ENCODE measurements around the gene PSMD1.

The PSMD1 gene

GRCh38 chr2:231210782-231211181 lies 154.1 kb downstream of the PSMD1 start:
- Histone ChIP-seq H3K27me3 (replicated peaks in 2 of 5; ENCODE audit: control insufficient read depth in 4 of 5, insufficient read depth in 5 of 5, low read length in 4 of 5) (no peaks in the 10 kb centered on the region), H3K4me3 (ENCODE audit: control insufficient read depth in 1 of 7, extremely low read depth in 1 of 7, insufficient read depth in 4 of 7, low read depth in 2 of 7, low read length in 6 of 7) (no peak overlapping the region), H3K27ac (ENCODE audit: insufficient read depth in 1 of 2, low read depth in 1 of 2, low read length in 2 of 2, poor library complexity in 1 of 2, severe bottlenecking in 2 of 2) (no peak overlapping the region), H3K9me3 (ENCODE audit: control extremely low read depth in 1 of 5, control insufficient read depth in 4 of 5, insufficient read depth in 2 of 5, low read depth in 1 of 5, low read length in 4 of 5) (no peaks in the 10 kb centered on the region), H3K4me1 (ENCODE audit: control extremely low read depth in 1 of 4, control insufficient read depth in 4 of 4, insufficient read depth in 4 of 4, low read length in 3 of 4) (no peaks in the 10 kb centered on the region), H3K36me3 (ENCODE audit: control insufficient read depth in 4 of 4, insufficient read depth in 4 of 4, low read length in 3 of 4) (peaks cover 0 to 3% (median 0%) of the 10 kb centered on the region in 4 experiments)
- ChIA-PET CTCF (no interaction called here), POLR2A (interaction anchor here (0.6 kb wide), 1 partner anchor 264 kb away, joined by 3 read pairs; no protein-coding TSS in a partner anchor)
- WGBS (ENCODE audit: insufficient coverage) = no CpG with 5 or more reads among the region's 3 CpGs
- DNase-seq = no peak

GRCh38 chr2:231211486-231211885 lies 154.8 kb downstream of the PSMD1 start:
- Histone ChIP-seq H3K9me3 (ENCODE audit: control extremely low read depth in 1 of 5, control insufficient read depth in 4 of 5, insufficient read depth in 2 of 5, low read depth in 1 of 5, low read length in 4 of 5) (no peaks in the 10 kb centered on the region), H3K27ac (ENCODE audit: insufficient read depth in 1 of 2, low read depth in 1 of 2, low read length in 2 of 2, poor library complexity in 1 of 2, severe bottlenecking in 2 of 2) (no peak overlapping the region), H3K27me3 (replicated peaks in 2 of 5; ENCODE audit: control insufficient read depth in 4 of 5, insufficient read depth in 5 of 5, low read length in 4 of 5) (no peaks in the 10 kb centered on the region), H3K4me3 (ENCODE audit: control insufficient read depth in 1 of 7, extremely low read depth in 1 of 7, insufficient read depth in 4 of 7, low read depth in 2 of 7, low read length in 6 of 7) (no peak overlapping the region), H3K4me1 (ENCODE audit: control extremely low read depth in 1 of 4, control insufficient read depth in 4 of 4, insufficient read depth in 4 of 4, low read length in 3 of 4) (no peaks in the 10 kb centered on the region), H3K36me3 (ENCODE audit: control insufficient read depth in 4 of 4, insufficient read depth in 4 of 4, low read length in 3 of 4) (peaks cover 0 to 3% (median 0%) of the 10 kb centered on the region in 4 experiments)
- POLR2A ChIA-PET = interaction anchor here (0.6 kb wide), 1 partner anchor 19 kb away, joined by 5 read pairs; no protein-coding TSS in a partner anchor
- no CpG with 5 or more reads among the region's 2 CpGs for WGBS (ENCODE audit: insufficient coverage)
- DNase-seq = no peak
- CTCF ChIA-PET = interaction anchor here (0.7 kb wide), 1 partner anchor 15 kb away, joined by 4 read pairs; no protein-coding TSS in a partner anchor

GRCh38 chr2:231212329-231212845 lies 155.7 kb downstream of the PSMD1 start:
- CTCF ChIA-PET = interaction anchor here (1.2 kb wide), 1 partner anchor 15 kb away, joined by 3 read pairs; no protein-coding TSS in a partner anchor
- no peak for DNase-seq
- POLR2A ChIA-PET = no interaction called here
- WGBS (ENCODE audit: insufficient coverage) = 87% methylated on average over 5 of the region's 6 CpGs
- H3K4me3 ChIP-seq (ENCODE audit: control insufficient read depth in 1 of 7, extremely low read depth in 1 of 7, insufficient read depth in 4 of 7, low read depth in 2 of 7, low read length in 6 of 7) = no peak overlapping the region
- no peak overlapping the region for H3K27ac ChIP-seq (ENCODE audit: insufficient read depth in 1 of 2, low read depth in 1 of 2, low read length in 2 of 2, poor library complexity in 1 of 2, severe bottlenecking in 2 of 2)
- no peaks in the 10 kb centered on the region for H3K9me3 ChIP-seq (ENCODE audit: control extremely low read depth in 1 of 5, control insufficient read depth in 4 of 5, insufficient read depth in 2 of 5, low read depth in 1 of 5, low read length in 4 of 5)
- no peaks in the 10 kb centered on the region for H3K4me1 ChIP-seq (ENCODE audit: control extremely low read depth in 1 of 4, control insufficient read depth in 4 of 4, insufficient read depth in 4 of 4, low read length in 3 of 4)
- peaks cover 0 to 3% (median 0%) of the 10 kb centered on the region in 4 experiments for H3K36me3 ChIP-seq (ENCODE audit: control insufficient read depth in 4 of 4, insufficient read depth in 4 of 4, low read length in 3 of 4)
- no peaks in the 10 kb centered on the region for H3K27me3 ChIP-seq (replicated peaks in 2 of 5; ENCODE audit: control insufficient read depth in 4 of 5, insufficient read depth in 5 of 5, low read length in 4 of 5)

- WGBS (ENCODE audit: insufficient coverage) = 92% methylated on average over 6 of the region's 6 CpGs
- H3K27me3 ChIP-seq (replicated peaks in 2 of 5; ENCODE audit: control insufficient read depth in 4 of 5, insufficient read depth in 5 of 5, low read length in 4 of 5) = no peaks in the 10 kb centered on the region
- H3K4me3 ChIP-seq (ENCODE audit: control insufficient read depth in 1 of 7, extremely low read depth in 1 of 7, insufficient read depth in 4 of 7, low read depth in 2 of 7, low read length in 6 of 7) = no peak overlapping the region
- no peak overlapping the region for H3K27ac ChIP-seq (ENCODE audit: insufficient read depth in 1 of 2, low read depth in 1 of 2, low read length in 2 of 2, poor library complexity in 1 of 2, severe bottlenecking in 2 of 2)
- DNase-seq = no peak
- ChIA-PET POLR2A (no interaction called here), CTCF (interaction anchor here (1.2 to 2.7 kb wide), 2 partner anchors 10 to 13 kb away, joined by 3 to 9 read pairs; no protein-coding TSS in a partner anchor)
- no peaks in the 10 kb centered on the region for H3K4me1 ChIP-seq (ENCODE audit: control extremely low read depth in 1 of 4, control insufficient read depth in 4 of 4, insufficient read depth in 4 of 4, low read length in 3 of 4)
- peaks cover 0 to 3% (median 1%) of the 10 kb centered on the region in 4 experiments for H3K36me3 ChIP-seq (ENCODE audit: control insufficient read depth in 4 of 4, insufficient read depth in 4 of 4, low read length in 3 of 4)
- H3K9me3 ChIP-seq (ENCODE audit: control extremely low read depth in 1 of 5, control insufficient read depth in 4 of 5, insufficient read depth in 2 of 5, low read depth in 1 of 5, low read length in 4 of 5) = no peaks in the 10 kb centered on the region
Observed at GRCh38 chr2:231213931-231214642, 157.4 kb downstream of the PSMD1 start.

GRCh38 chr2:231218366-231218765 lies 161.7 kb downstream of the PSMD1 start:
- POLR2A ChIA-PET = no interaction called here
- no peak for DNase-seq

GRCh38 chr2:231219289-231219688 lies 162.6 kb downstream of the PSMD1 start:
- POLR2A ChIA-PET = no interaction called here
- Histone ChIP-seq H3K27ac (ENCODE audit: insufficient read depth in 1 of 2, low read depth in 1 of 2, low read length in 2 of 2, poor library complexity in 1 of 2, severe bottlenecking in 2 of 2) (no peak overlapping the region), H3K27me3 (replicated peaks in 2 of 5; ENCODE audit: control insufficient read depth in 4 of 5, insufficient read depth in 5 of 5, low read length in 4 of 5) (no peaks in the 10 kb centered on the region), H3K9me3 (ENCODE audit: control extremely low read depth in 1 of 5, control insufficient read depth in 4 of 5, insufficient read depth in 2 of 5, low read depth in 1 of 5, low read length in 4 of 5) (no peaks in the 10 kb centered on the region), H3K36me3 (ENCODE audit: control insufficient read depth in 4 of 4, insufficient read depth in 4 of 4, low read length in 3 of 4) (peaks cover 0 to 4% (median 1%) of the 10 kb centered on the region in 4 experiments), H3K4me3 (ENCODE audit: control insufficient read depth in 1 of 7, extremely low read depth in 1 of 7, insufficient read depth in 4 of 7, low read depth in 2 of 7, low read length in 6 of 7) (no peak overlapping the region), H3K4me1 (ENCODE audit: control extremely low read depth in 1 of 4, control insufficient read depth in 4 of 4, insufficient read depth in 4 of 4, low read length in 3 of 4) (no peaks in the 10 kb centered on the region)
- 100% methylated on average over 1 of the region's 3 CpGs for WGBS (ENCODE audit: insufficient coverage)
- no peak for DNase-seq
- CTCF ChIA-PET = interaction anchor here (0.7 to 1.3 kb wide), 4 partner anchors 47 to 193 kb away, joined by 3 to 4 read pairs (median 3); no protein-coding TSS in a partner anchor

More at GRCh38 chr2:231218366-231218765, 161.7 kb downstream of the PSMD1 start:
- 92% methylated on average over 2 of the region's 3 CpGs for WGBS (ENCODE audit: insufficient coverage)
- H3K36me3 ChIP-seq (ENCODE audit: control insufficient read depth in 4 of 4, insufficient read depth in 4 of 4, low read length in 3 of 4) = peaks cover 0 to 4% (median 1%) of the 10 kb centered on the region in 4 experiments
- H3K27ac ChIP-seq (ENCODE audit: insufficient read depth in 1 of 2, low read depth in 1 of 2, low read length in 2 of 2, poor library complexity in 1 of 2, severe bottlenecking in 2 of 2) = no peak overlapping the region
- H3K4me1 ChIP-seq (ENCODE audit: control extremely low read depth in 1 of 4, control insufficient read depth in 4 of 4, insufficient read depth in 4 of 4, low read length in 3 of 4) = no peaks in the 10 kb centered on the region
- H3K9me3 ChIP-seq (ENCODE audit: control extremely low read depth in 1 of 5, control insufficient read depth in 4 of 5, insufficient read depth in 2 of 5, low read depth in 1 of 5, low read length in 4 of 5) = no peaks in the 10 kb centered on the region
- H3K27me3 ChIP-seq (replicated peaks in 2 of 5; ENCODE audit: control insufficient read depth in 4 of 5, insufficient read depth in 5 of 5, low read length in 4 of 5) = no peaks in the 10 kb centered on the region
- CTCF ChIA-PET = interaction anchor here (1.0 kb wide), 1 partner anchor 9 kb away, joined by 4 read pairs; no protein-coding TSS in a partner anchor
- H3K4me3 ChIP-seq (ENCODE audit: control insufficient read depth in 1 of 7, extremely low read depth in 1 of 7, insufficient read depth in 4 of 7, low read depth in 2 of 7, low read length in 6 of 7) = no peak overlapping the region

- ChIA-PET CTCF (interaction anchor here (10.6 kb wide), 1 partner anchor 186 kb away, joined by 234 read pairs; no protein-coding TSS in a partner anchor), POLR2A (no interaction called here)
- Histone ChIP-seq H3K9me3 (ENCODE audit: control extremely low read depth in 1 of 5, control insufficient read depth in 4 of 5, insufficient read depth in 2 of 5, low read depth in 1 of 5, low read length in 4 of 5) (no peaks in the 10 kb centered on the region), H3K27ac (ENCODE audit: insufficient read depth in 1 of 2, low read depth in 1 of 2, low read length in 2 of 2, poor library complexity in 1 of 2, severe bottlenecking in 2 of 2) (no peak overlapping the region), H3K4me1 (ENCODE audit: control extremely low read depth in 1 of 4, control insufficient read depth in 4 of 4, insufficient read depth in 4 of 4, low read length in 3 of 4) (no peaks in the 10 kb centered on the region), H3K27me3 (replicated peaks in 2 of 5; ENCODE audit: control insufficient read depth in 4 of 5, insufficient read depth in 5 of 5, low read length in 4 of 5) (no peaks in the 10 kb centered on the region), H3K4me3 (ENCODE audit: control insufficient read depth in 1 of 7, extremely low read depth in 1 of 7, insufficient read depth in 4 of 7, low read depth in 2 of 7, low read length in 6 of 7) (no peak overlapping the region), H3K36me3 (ENCODE audit: control insufficient read depth in 4 of 4, insufficient read depth in 4 of 4, low read length in 3 of 4) (peaks cover 0 to 4% (median 1%) of the 10 kb centered on the region in 4 experiments)
- no peak for DNase-seq
- WGBS (ENCODE audit: insufficient coverage) = 80% methylated on average over 1 of the region's 3 CpGs
Observed at GRCh38 chr2:231221761-231222160, 165.1 kb downstream of the PSMD1 start.
